Keratinocyte (primary cell): ENCODE measurements around the gene ANKMY2.

Source experiments
- CTCF ChIP-seq, 3 experiments: IDR thresholded peaks in 1 of 3; conservative IDR thresholded peaks in 1 of 3; optimal IDR thresholded peaks in 1 of 3; 2 replicates in 2 of 3; 3 replicates in 1 of 3; pipeline versions ENCODE3 to v1.5.1; 2011; ENCODE audit warnings: low read length in 3 of 3, mild to moderate bottlenecking in 3 of 3, moderate library complexity in 2 of 3, control low read depth in 1 of 3, inconsistent platforms in 1 of 3; ENCODE audit not compliant: insufficient read depth in 2 of 3; ENCODE audit errors: extremely low read depth in 1 of 3
- EZH2 ChIP-seq: IDR thresholded peaks from one replicate; pipeline ENCODE4 v1.6.1; 2012; ENCODE audit warnings: inconsistent platforms, mild to moderate bottlenecking, low read length, moderate library complexity

DNA sequence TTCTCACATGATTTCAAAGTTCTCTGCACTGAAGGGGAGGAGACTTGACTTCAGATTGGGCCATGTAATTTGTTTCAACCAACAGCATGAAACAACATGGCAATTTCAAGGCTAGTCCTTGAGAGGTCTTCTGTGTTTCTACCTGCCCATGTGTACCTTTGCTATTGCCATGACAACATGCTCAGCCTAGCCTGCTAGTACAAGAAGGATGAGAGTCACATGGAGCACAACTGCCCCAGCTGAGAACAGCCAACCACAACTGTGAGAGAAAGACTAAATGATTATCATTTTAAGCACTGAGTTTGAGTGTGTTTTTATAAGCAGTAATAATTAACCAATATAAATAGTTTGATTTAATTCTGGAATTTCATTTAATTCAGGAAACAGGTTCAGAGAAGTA lies 41.9 kb downstream of the ANKMY2 start:
- TF ChIP-seq CTCF (optimal IDR thresholded peaks at IDR 0.05 in 1 of 3, IDR thresholded peaks at IDR 0.05 in 1 of 3, conservative IDR thresholded peaks at IDR 0.05 in 1 of 3; ENCODE audit: extremely low read depth in 1 of 3, insufficient read depth in 2 of 3, low read length in 3 of 3) (no peak), EZH2 (no peak)
